Suprapubic skin (tissue), 3 donors: Measurements from ENCODE around the gene TMEM151A.

Experiments
- CTCF ChIP-seq, 2 donors: fragments of 200-600 bp in 1 of 2; fragments of 450-650 bp in 1 of 2; sonication (generic) in 1 of 2; IDR thresholded peaks; one replicate each; pipeline ENCODE4 v1.5.1; 2016 to 2019; ENCODE audit warnings: antibody characterized with exemption in 2 of 2, mild to moderate bottlenecking in 1 of 2, moderate library complexity in 1 of 2
- EP300 ChIP-seq: sonication (generic); formaldehyde crosslinking; IDR thresholded peaks from one replicate; pipeline ENCODE4 v1.6.1; 2017; ENCODE audit warnings: antibody characterized with exemption
- POLR2A ChIP-seq, 2 donors: fragments of 450-650 bp; IDR thresholded peaks; one replicate each; pipeline ENCODE4 v1.6.1; 2017; ENCODE audit warnings: antibody characterized with exemption in 2 of 2, mild to moderate bottlenecking in 2 of 2, moderate library complexity in 2 of 2

GRCh38 chr11:66338276-66339161 is 46.8 kb downstream of the TMEM151A start:
- TF ChIP-seq CTCF (IDR thresholded peaks at IDR 0.05) (no peak), EP300 (no peak), POLR2A (IDR thresholded peaks at IDR 0.05) (no peak)
